ENCODE results near the gene JOSD1.

- TF ChIP-seq CTCF (IDR thresholded peaks at IDR 0.05 in 4 of 5, conservative IDR thresholded peaks at IDR 0.05 in 1 of 5) (no peak), POLR2A (IDR thresholded peaks at IDR 0.05) (no peak)
These were observed 6.1 kb upstream of the JOSD1 start for GRCh38 chr22:38706901-38707195.
